ENCODE measurements around the gene COL26A1.

COL26A1 gene

DNA sequence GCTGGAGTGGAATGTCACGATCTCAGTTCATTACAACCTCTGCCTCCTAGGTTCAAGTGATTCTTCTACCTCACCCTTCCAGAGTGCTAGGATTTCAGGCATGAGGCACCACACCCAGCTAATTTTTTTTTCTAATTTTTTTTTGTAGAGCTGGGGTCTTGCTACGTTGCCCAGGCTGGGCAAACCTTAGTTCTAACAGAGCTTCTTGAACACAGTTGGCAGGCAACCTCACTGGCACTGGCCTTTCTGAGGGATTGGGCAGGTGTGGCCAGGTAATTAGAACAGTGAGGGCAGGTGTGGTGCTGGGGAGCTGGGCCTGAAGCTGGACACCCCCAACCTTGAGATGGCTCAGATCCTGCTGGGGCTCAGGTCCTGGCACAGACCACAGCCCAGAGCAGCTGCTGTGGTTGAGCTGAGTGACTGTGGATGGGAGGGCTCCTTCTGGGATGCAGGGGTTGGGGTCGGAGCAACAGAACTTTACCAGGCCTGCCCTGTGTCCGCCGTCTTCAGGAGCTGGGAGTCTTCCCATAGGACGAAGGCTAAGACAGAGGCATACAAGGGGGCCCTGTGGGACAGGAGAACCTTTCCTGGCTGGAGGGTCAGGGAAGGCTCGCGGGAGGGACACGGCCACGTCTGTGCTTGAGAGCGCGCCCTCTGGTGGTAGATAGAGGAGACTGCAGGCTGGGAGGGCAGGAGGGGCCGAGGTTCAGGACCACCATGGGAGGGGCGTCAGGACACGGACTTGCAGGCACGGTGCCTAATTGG is 48.2 kb downstream of the COL26A1 start (continued):
- TF ChIP-seq, protein P1, sequence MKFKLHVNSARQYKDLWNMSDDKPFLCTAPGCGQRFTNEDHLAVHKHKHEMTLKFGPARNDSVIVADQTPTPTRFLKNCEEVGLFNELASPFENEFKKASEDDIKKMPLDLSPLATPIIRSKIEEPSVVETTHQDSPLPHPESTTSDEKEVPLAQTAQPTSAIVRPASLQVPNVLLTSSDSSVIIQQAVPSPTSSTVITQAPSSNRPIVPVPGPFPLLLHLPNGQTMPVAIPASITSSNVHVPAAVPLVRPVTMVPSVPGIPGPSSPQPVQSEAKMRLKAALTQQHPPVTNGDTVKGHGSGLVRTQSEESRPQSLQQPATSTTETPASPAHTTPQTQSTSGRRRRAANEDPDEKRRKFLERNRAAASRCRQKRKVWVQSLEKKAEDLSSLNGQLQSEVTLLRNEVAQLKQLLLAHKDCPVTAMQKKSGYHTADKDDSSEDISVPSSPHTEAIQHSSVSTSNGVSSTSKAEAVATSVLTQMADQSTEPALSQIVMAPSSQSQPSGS (tag by site-specific recombination; IDR thresholded peaks at IDR 0.05; ENCODE audit: low read depth), result no peak
- TF ChIP-seq ZNF274 (IDR thresholded peaks at IDR 0.05; ENCODE audit: low read length) (no peak), ZNF274 (tag by site-specific recombination; IDR thresholded peaks at IDR 0.05; ENCODE audit: borderline replicate concordance) (no peak), ZNF341 (tag by site-specific recombination; IDR thresholded peaks at IDR 0.05; ENCODE audit: low read depth) (no peak), TRIM28 (IDR thresholded peaks at IDR 0.05; ENCODE audit: borderline replicate concordance, low read length) (no peak), ZSCAN16 (tag by site-specific recombination; IDR thresholded peaks at IDR 0.05) (no peak), GFI1B (tag by site-specific recombination; IDR thresholded peaks at IDR 0.05) (no peak), ZNF830 (tag by site-specific recombination; IDR thresholded peaks at IDR 0.05; ENCODE audit: low read depth) (no peak), ZNF138 (tag by site-specific recombination; IDR thresholded peaks at IDR 0.05; ENCODE audit: borderline replicate concordance) (no peak), ZNF24 (tag by site-specific recombination; IDR thresholded peaks at IDR 0.05) (no peak), HOXC10 (CRISPR knock-in tag; IDR thresholded peaks at IDR 0.05) (no peak), ZNF433 (tag by site-specific recombination; IDR thresholded peaks at IDR 0.05; ENCODE audit: low read depth) (no peak), ZBTB17 (tag by site-specific recombination; IDR thresholded peaks at IDR 0.05) (no peak)
- TF ChIP-seq, protein P2, sequence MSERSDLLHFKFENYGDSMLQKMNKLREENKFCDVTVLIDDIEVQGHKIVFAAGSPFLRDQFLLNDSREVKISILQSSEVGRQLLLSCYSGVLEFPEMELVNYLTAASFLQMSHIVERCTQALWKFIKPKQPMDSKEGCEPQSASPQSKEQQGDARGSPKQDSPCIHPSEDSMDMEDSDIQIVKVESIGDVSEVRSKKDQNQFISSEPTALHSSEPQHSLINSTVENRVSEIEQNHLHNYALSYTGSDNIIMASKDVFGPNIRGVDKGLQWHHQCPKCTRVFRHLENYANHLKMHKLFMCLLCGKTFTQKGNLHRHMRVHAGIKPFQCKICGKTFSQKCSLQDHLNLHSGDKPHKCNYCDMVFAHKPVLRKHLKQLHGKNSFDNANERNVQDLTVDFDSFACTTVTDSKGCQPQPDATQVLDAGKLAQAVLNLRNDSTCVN (tag by site-specific recombination; optimal IDR thresholded peaks at IDR 0.05), result peak; percentile 35
- TF ChIP-seq, protein P3, sequence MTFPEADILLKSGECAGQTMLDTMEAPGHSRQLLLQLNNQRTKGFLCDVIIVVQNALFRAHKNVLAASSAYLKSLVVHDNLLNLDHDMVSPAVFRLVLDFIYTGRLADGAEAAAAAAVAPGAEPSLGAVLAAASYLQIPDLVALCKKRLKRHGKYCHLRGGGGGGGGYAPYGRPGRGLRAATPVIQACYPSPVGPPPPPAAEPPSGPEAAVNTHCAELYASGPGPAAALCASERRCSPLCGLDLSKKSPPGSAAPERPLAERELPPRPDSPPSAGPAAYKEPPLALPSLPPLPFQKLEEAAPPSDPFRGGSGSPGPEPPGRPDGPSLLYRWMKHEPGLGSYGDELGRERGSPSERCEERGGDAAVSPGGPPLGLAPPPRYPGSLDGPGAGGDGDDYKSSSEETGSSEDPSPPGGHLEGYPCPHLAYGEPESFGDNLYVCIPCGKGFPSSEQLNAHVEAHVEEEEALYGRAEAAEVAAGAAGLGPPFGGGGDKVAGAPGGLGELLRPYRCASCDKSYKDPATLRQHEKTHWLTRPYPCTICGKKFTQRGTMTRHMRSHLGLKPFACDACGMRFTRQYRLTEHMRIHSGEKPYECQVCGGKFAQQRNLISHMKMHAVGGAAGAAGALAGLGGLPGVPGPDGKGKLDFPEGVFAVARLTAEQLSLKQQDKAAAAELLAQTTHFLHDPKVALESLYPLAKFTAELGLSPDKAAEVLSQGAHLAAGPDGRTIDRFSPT (tag by site-specific recombination; IDR thresholded peaks at IDR 0.05), result no peak
- TF ChIP-seq, protein P4, sequence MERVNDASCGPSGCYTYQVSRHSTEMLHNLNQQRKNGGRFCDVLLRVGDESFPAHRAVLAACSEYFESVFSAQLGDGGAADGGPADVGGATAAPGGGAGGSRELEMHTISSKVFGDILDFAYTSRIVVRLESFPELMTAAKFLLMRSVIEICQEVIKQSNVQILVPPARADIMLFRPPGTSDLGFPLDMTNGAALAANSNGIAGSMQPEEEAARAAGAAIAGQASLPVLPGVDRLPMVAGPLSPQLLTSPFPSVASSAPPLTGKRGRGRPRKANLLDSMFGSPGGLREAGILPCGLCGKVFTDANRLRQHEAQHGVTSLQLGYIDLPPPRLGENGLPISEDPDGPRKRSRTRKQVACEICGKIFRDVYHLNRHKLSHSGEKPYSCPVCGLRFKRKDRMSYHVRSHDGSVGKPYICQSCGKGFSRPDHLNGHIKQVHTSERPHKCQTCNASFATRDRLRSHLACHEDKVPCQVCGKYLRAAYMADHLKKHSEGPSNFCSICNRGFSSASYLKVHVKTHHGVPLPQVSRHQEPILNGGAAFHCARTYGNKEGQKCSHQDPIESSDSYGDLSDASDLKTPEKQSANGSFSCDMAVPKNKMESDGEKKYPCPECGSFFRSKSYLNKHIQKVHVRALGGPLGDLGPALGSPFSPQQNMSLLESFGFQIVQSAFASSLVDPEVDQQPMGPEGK (tag by site-specific recombination; IDR thresholded peaks at IDR 0.05), result peak; percentile 67
- TF ChIP-seq, protein P5, sequence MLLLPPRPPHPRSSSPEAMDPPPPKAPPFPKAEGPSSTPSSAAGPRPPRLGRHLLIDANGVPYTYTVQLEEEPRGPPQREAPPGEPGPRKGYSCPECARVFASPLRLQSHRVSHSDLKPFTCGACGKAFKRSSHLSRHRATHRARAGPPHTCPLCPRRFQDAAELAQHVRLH (tag by site-specific recombination; IDR thresholded peaks at IDR 0.05), result no peak

DNA sequence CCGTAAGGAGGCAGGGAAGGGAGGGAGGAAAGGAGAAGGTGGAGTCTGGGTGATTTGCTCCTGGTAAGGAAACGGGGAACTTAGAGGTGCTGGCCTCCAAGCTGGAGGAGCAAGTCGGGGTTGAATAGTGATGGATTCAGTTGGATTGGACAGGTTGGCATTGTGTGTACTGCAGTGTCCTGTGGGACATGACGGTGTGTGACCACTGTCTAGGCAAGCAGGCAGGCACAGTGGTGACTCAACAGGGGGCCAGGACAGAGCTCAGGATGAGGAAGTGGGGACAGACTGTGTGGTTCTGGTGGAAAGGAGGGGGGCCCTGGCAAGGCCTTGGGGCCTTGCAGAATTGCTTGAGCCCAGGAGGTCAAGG is 48.8 kb downstream of the COL26A1 start:
- Histone ChIP-seq H3K4me3 (ENCODE audit: low read depth, low read length) (no peak overlapping the region), H3K4me1 (ENCODE audit: control insufficient read depth, insufficient read depth, low read length) (no peaks in the 10 kb centered on the region), H3K27ac (ENCODE audit: extremely low read depth, low read depth, low read length) (no peak overlapping the region), H3K9me3 (ENCODE audit: control insufficient read depth, insufficient read depth, low read depth, low read length) (no peaks in the 10 kb centered on the region; the same call in 1 of the 2 replicates), H3K36me3 (ENCODE audit: control insufficient read depth in 2 of 2, insufficient read depth in 1 of 2, low read length in 2 of 2) (no peaks in the 10 kb centered on the region)
- CTCF ChIA-PET, result interaction anchor here (0.6 to 3.6 kb wide), 39 partner anchors 9 to 904 kb away, joined by 3 to 37 read pairs (median 4); partner anchors contain the start of gene COL26A1
- POLR2A ChIA-PET, result interaction anchor here (1.5 kb wide), 1 partner anchor 90 kb away, joined by 6 read pairs; the partner anchor contains the start of gene IFT22
- TF ChIP-seq ZNF335 (tag by site-specific recombination; conservative IDR thresholded peaks at IDR 0.05), result peak; percentile 52
- TF ChIP-seq, protein P4 (tag by site-specific recombination; IDR thresholded peaks at IDR 0.05), result no peak
- TF ChIP-seq, protein P6, sequence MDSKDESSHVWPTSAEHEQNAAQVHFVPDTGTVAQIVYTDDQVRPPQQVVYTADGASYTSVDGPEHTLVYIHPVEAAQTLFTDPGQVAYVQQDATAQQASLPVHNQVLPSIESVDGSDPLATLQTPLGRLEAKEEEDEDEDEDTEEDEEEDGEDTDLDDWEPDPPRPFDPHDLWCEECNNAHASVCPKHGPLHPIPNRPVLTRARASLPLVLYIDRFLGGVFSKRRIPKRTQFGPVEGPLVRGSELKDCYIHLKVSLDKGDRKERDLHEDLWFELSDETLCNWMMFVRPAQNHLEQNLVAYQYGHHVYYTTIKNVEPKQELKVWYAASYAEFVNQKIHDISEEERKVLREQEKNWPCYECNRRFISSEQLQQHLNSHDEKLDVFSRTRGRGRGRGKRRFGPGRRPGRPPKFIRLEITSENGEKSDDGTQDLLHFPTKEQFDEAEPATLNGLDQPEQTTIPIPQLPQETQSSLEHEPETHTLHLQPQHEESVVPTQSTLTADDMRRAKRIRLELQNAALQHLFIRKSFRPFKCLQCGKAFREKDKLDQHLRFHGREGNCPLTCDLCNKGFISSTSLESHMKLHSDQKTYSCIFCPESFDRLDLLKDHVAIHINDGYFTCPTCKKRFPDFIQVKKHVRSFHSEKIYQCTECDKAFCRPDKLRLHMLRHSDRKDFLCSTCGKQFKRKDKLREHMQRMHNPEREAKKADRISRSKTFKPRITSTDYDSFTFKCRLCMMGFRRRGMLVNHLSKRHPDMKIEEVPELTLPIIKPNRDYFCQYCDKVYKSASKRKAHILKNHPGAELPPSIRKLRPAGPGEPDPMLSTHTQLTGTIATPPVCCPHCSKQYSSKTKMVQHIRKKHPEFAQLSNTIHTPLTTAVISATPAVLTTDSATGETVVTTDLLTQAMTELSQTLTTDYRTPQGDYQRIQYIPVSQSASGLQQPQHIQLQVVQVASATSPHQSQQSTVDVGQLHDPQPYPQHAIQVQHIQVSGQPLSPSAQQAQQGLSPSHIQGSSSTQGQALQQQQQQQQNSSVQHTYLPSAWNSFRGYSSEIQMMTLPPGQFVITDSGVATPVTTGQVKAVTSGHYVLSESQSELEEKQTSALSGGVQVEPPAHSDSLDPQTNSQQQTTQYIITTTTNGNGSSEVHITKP (tag by site-specific recombination; IDR thresholded peaks at IDR 0.05), result 0 out of 2 replicates have a peak, but pooled peaks have one; percentile 27
- TF ChIP-seq, protein P7, sequence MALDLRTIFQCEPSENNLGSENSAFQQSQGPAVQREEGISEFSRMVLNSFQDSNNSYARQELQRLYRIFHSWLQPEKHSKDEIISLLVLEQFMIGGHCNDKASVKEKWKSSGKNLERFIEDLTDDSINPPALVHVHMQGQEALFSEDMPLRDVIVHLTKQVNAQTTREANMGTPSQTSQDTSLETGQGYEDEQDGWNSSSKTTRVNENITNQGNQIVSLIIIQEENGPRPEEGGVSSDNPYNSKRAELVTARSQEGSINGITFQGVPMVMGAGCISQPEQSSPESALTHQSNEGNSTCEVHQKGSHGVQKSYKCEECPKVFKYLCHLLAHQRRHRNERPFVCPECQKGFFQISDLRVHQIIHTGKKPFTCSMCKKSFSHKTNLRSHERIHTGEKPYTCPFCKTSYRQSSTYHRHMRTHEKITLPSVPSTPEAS (tag by site-specific recombination; IDR thresholded peaks at IDR 0.05), result 0 out of 2 replicates have a peak, but pooled peaks have one; percentile 28
